ENCODE measurements around the gene LSM11. TPM values are rescaled to one million over a fixed set of nuclear protein-coding genes. Genes with fewer than 3 reads are reported as not detected.

LSM11 gene
- total RNA-seq, 2 donors from 2014 or later: 4.1 to 8.1 TPM

- intact Hi-C loops (cut with DNase I): no loop called here
- H3K36me3 ChIP-seq: no peaks in the 10 kb centered on the region
- no peaks in the 10 kb centered on the region for H3K27me3 ChIP-seq (replicated peaks; ENCODE audit: insufficient read depth)
- no peak overlapping the region for H3K27ac ChIP-seq
- no peak for TF ChIP-seq CTCF (IDR thresholded peaks at IDR 0.05)
- TF ChIP-seq POLR2AphosphoS5 (IDR thresholded peaks at IDR 0.05): no peak
- no peak for TF ChIP-seq POLR2A (IDR thresholded peaks at IDR 0.05)
- no peak overlapping the region for H3K4me3 ChIP-seq
- H3K4me1 ChIP-seq (replicated peaks): no peaks in the 10 kb centered on the region
- 80% methylated on average over 1 of the region's 1 CpG for WGBS
- H3K9me3 ChIP-seq: no peaks in the 10 kb centered on the region
- DNase-seq (ENCODE audit: low spot score): no peak
These were observed 56.6 kb downstream of the LSM11 start for GRCh38 chr5:157800137-157800536.

- H3K9me3 ChIP-seq: no peaks in the 10 kb centered on the region
- H3K4me3 ChIP-seq: no peak overlapping the region
- DNase-seq (ENCODE audit: low spot score): no peak
- no peak overlapping the region for H3K27ac ChIP-seq
- H3K36me3 ChIP-seq: no peaks in the 10 kb centered on the region
- no peak for TF ChIP-seq POLR2AphosphoS5 (IDR thresholded peaks at IDR 0.05)
- intact Hi-C loops (cut with DNase I): no loop called here
- H3K27me3 ChIP-seq (replicated peaks; ENCODE audit: insufficient read depth): no peaks in the 10 kb centered on the region
- H3K4me1 ChIP-seq (replicated peaks): no peaks in the 10 kb centered on the region
- 95% methylated on average over 6 of the region's 6 CpGs for WGBS
These were observed 59.2 kb downstream of the LSM11 start for GRCh38 chr5:157802736-157803135.

GRCh38 chr5:157808043-157808442 is 64.5 kb downstream of the LSM11 start:
- Histone ChIP-seq H3K9me3 (no peaks in the 10 kb centered on the region), H3K36me3 (no peaks in the 10 kb centered on the region), H3K4me3 (no peak overlapping the region), H3K27ac (no peak overlapping the region), H3K27me3 (replicated peaks; ENCODE audit: insufficient read depth) (no peaks in the 10 kb centered on the region), H3K4me1 (replicated peaks) (no peaks in the 10 kb centered on the region)
- 93% methylated on average over 2 of the region's 2 CpGs for whole genome bisulfite sequencing
- no peak for DNase-seq (ENCODE audit: low spot score)
- TF ChIP-seq POLR2A (IDR thresholded peaks at IDR 0.05) (no peak), POLR2AphosphoS5 (IDR thresholded peaks at IDR 0.05) (no peak), CTCF (IDR thresholded peaks at IDR 0.05) (no peak)
- intact Hi-C loops (cut with DNase I): no loop called here

Small RNA genes within 50 kb of the gene (small RNA-seq; reads per million reads assigned to genes)
- 0 reads per million in 2 donors for gene AC026407.1
- 0 reads per million in 2 donors for gene RNU6-260P

Other genes with a start within 250 kb of the LSM11 start
- gene ADAM19, start 167.9 kb upstream of the LSM11 start, total RNA-seq: 1 to 10 TPM; 1.9 to 8.1 TPM
- 10 to 100 TPM in 1 of 2 donors, not detected in 1; 14.4 TPM for gene SOX30, start 91.3 kb upstream of the LSM11 start, total RNA-seq
- 1 to 10 TPM in 1 of 2 donors, not detected in 1; 5.9 TPM for gene C5orf52, start 72.2 kb upstream of the LSM11 start, total RNA-seq
- gene THG1L, start 12.3 kb upstream of the LSM11 start, total RNA-seq: 10 to 100 TPM; 14.1 to 16.9 TPM
- gene CLINT1, start 115.4 kb downstream of the LSM11 start, total RNA-seq: 10 to 100 TPM; 65.1 to 84.5 TPM